Loucy (cell line): ENCODE measurements around the gene PLXNA2.

Experiments used
- H2AFZ ChIP-seq: fragments of 200-600 bp; sonication (generic); 2 replicates; pipeline ENCODE4 v1.6.0; 2016; ENCODE audit warnings: antibody characterized with exemption, mild to moderate bottlenecking, low read length, moderate library complexity
- H3F3A ChIP-seq: fragments of 200-600 bp; 2 replicates; pipeline ENCODE4 v1.6.0; 2016; ENCODE audit warnings: antibody characterized with exemption, low read depth, mild to moderate bottlenecking
- H3K27me3 ChIP-seq: fragments of 200-600 bp; sonication (generic); 2 replicates; pipeline ENCODE4 v1.6.1; 2014; ENCODE audit warnings: low read length, mild to moderate bottlenecking; ENCODE audit not compliant: insufficient read depth, poor library complexity, severe bottlenecking
- H3K36me3 ChIP-seq: fragments of 200-600 bp; sonication (generic); 2 replicates; pipeline ENCODE4 v1.6.1; 2016; ENCODE audit warnings: low read length; ENCODE audit not compliant: insufficient read depth
- H3K4me1 ChIP-seq: fragments of 200-600 bp; sonication (generic); 2 replicates; pipeline ENCODE4 v1.5.1; 2014; ENCODE audit warnings: low read length, mild to moderate bottlenecking; ENCODE audit not compliant: insufficient read depth, poor library complexity, severe bottlenecking
- H3K4me2 ChIP-seq: fragments of 200-600 bp; sonication (generic); 2 replicates; pipeline ENCODE4 v1.6.0; 2014; ENCODE audit warnings: antibody characterized with exemption, low read length, low read depth, mild to moderate bottlenecking; ENCODE audit not compliant: poor library complexity, severe bottlenecking
- H3K4me3 ChIP-seq: fragments of 200-600 bp; sonication (generic); 2 replicates; pipeline ENCODE4 v1.5.1; 2014; ENCODE audit warnings: low read length, mild to moderate bottlenecking, mixed read lengths; ENCODE audit not compliant: poor library complexity, severe bottlenecking
- H3K79me2 ChIP-seq: fragments of 200-600 bp; sonication (generic); 2 replicates; pipeline ENCODE4 v1.6.1; 2014; ENCODE audit warnings: low read length; ENCODE audit not compliant: insufficient read depth
- H3K9ac ChIP-seq: fragments of 200-600 bp; sonication (generic); 2 replicates; pipeline ENCODE4 v1.6.0; 2014; ENCODE audit warnings: mild to moderate bottlenecking, low read depth, low read length, moderate library complexity; ENCODE audit not compliant: poor library complexity, severe bottlenecking
- H3K9me2 ChIP-seq: fragments of 200-600 bp; sonication (generic); replicated peaks from 2 replicates; pipeline ENCODE4 v1.6.1; 2016; ENCODE audit warnings: low read depth, low read length, mixed read lengths
- H3K9me3 ChIP-seq: fragments of 200-600 bp; sonication (generic); 2 replicates; pipeline ENCODE4 v1.6.1; 2014; ENCODE audit warnings: mild to moderate bottlenecking, antibody characterized with exemption, low read length, low read depth; ENCODE audit not compliant: insufficient read depth
- H4K20me1 ChIP-seq: fragments of 200-600 bp; sonication (generic); 2 replicates; pipeline ENCODE4 v1.6.0; 2014; ENCODE audit warnings: antibody characterized with exemption, low read length, mild to moderate bottlenecking; ENCODE audit not compliant: insufficient read depth, poor library complexity, severe bottlenecking
- EZH2phosphoT487 ChIP-seq: fragments of 200-600 bp; IDR thresholded peaks from 2 replicates; pipeline ENCODE4 v1.6.1; 2018; ENCODE audit warnings: antibody characterized with exemption, mild to moderate bottlenecking, moderate library complexity, borderline replicate concordance
- TF ChIP-seq, protein P1 (sequence below): fragments of 200-600 bp; sonication (generic); conservative IDR thresholded peaks from 2 replicates; pipeline ENCODE4 v1.5.1; 2014; ENCODE audit warnings: mild to moderate bottlenecking, antibody characterized with exemption, low read length

PLXNA2 gene

GRCh38 chr1:208068908-208069307 lies 175.3 kb downstream of the PLXNA2 start:
- Histone ChIP-seq H3K4me2 (no peak overlapping the region), H3K9ac (no peak overlapping the region), H3K36me3 (no peaks in the 10 kb centered on the region), H3K9me3 (no peaks in the 10 kb centered on the region), H3K4me1 (no peaks in the 10 kb centered on the region), H4K20me1 (no peaks in the 10 kb centered on the region), H3K9me2 (no peaks in the 10 kb centered on the region), H2AFZ (no peak overlapping the region), H3K79me2 (no peaks in the 10 kb centered on the region), H3K4me3 (no peak overlapping the region), H3K27me3 (no peaks in the 10 kb centered on the region), H3F3A (no peaks in the 10 kb centered on the region)
- no peak for TF ChIP-seq EZH2phosphoT487
- TF ChIP-seq, protein P1, sequence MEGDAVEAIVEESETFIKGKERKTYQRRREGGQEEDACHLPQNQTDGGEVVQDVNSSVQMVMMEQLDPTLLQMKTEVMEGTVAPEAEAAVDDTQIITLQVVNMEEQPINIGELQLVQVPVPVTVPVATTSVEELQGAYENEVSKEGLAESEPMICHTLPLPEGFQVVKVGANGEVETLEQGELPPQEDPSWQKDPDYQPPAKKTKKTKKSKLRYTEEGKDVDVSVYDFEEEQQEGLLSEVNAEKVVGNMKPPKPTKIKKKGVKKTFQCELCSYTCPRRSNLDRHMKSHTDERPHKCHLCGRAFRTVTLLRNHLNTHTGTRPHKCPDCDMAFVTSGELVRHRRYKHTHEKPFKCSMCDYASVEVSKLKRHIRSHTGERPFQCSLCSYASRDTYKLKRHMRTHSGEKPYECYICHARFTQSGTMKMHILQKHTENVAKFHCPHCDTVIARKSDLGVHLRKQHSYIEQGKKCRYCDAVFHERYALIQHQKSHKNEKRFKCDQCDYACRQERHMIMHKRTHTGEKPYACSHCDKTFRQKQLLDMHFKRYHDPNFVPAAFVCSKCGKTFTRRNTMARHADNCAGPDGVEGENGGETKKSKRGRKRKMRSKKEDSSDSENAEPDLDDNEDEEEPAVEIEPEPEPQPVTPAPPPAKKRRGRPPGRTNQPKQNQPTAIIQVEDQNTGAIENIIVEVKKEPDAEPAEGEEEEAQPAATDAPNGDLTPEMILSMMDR = no peak

DNA sequence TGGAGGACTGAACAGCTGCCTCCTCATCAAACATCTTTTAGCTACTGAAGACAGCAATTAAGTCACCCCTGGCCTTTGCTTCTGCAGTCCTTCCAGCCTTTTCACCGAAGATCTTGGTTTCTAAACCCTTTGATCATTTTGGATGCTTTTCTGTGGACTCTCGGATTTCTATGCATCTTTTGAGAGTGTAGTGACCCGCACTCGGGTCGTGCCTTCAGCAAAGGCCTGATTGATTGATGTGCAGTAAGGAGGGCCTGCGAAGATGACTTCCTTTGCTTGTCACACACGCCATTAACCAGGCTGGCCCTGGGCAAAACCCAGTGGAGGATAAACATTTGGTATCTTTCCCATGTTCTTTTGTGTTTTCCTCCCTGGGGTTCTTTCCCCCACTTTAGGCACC lies 175.8 kb downstream of the PLXNA2 start:
- Histone ChIP-seq H3K4me2 (no peak overlapping the region), H3K27me3 (no peaks in the 10 kb centered on the region), H3K4me3 (no peak overlapping the region), H2AFZ (no peak overlapping the region), H3K4me1 (no peaks in the 10 kb centered on the region), H3K9me3 (no peaks in the 10 kb centered on the region), H3K36me3 (no peaks in the 10 kb centered on the region), H3F3A (no peaks in the 10 kb centered on the region), H3K79me2 (no peaks in the 10 kb centered on the region), H3K9me2 (no peaks in the 10 kb centered on the region), H3K9ac (no peak overlapping the region), H4K20me1 (no peaks in the 10 kb centered on the region)
- TF ChIP-seq, protein P1 = no peak
- no peak for TF ChIP-seq EZH2phosphoT487

GRCh38 chr1:208066583-208066982 lies 177.6 kb downstream of the PLXNA2 start:
- TF ChIP-seq EZH2phosphoT487 = no peak
- TF ChIP-seq, protein P1 = no peak
- no peaks in the 10 kb centered on the region for H3F3A ChIP-seq
- H3K4me1 ChIP-seq = no peaks in the 10 kb centered on the region
- H3K79me2 ChIP-seq = no peaks in the 10 kb centered on the region
- no peaks in the 10 kb centered on the region for H3K9me3 ChIP-seq
- H4K20me1 ChIP-seq = no peaks in the 10 kb centered on the region
- no peaks in the 10 kb centered on the region for H3K36me3 ChIP-seq
- H3K4me2 ChIP-seq = no peak overlapping the region
- H3K9me2 ChIP-seq = no peaks in the 10 kb centered on the region
- H3K4me3 ChIP-seq = no peak overlapping the region
- no peak overlapping the region for H2AFZ ChIP-seq
- no peaks in the 10 kb centered on the region for H3K27me3 ChIP-seq
- no peak overlapping the region for H3K9ac ChIP-seq
